ENCODE results near the gene PLET1.

- TF ChIP-seq, protein P1, sequence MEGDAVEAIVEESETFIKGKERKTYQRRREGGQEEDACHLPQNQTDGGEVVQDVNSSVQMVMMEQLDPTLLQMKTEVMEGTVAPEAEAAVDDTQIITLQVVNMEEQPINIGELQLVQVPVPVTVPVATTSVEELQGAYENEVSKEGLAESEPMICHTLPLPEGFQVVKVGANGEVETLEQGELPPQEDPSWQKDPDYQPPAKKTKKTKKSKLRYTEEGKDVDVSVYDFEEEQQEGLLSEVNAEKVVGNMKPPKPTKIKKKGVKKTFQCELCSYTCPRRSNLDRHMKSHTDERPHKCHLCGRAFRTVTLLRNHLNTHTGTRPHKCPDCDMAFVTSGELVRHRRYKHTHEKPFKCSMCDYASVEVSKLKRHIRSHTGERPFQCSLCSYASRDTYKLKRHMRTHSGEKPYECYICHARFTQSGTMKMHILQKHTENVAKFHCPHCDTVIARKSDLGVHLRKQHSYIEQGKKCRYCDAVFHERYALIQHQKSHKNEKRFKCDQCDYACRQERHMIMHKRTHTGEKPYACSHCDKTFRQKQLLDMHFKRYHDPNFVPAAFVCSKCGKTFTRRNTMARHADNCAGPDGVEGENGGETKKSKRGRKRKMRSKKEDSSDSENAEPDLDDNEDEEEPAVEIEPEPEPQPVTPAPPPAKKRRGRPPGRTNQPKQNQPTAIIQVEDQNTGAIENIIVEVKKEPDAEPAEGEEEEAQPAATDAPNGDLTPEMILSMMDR (IDR thresholded peaks at IDR 0.05; ENCODE audit: borderline replicate concordance, extremely low read depth, low read length, poor library complexity, severe bottlenecking): no peak
- no peak for TF ChIP-seq EZH2 (IDR thresholded peaks at IDR 0.05; ENCODE audit: borderline replicate concordance, low read depth, low read length, severe bottlenecking)
Observed at GRCh38 chr11:112268406-112268805, 7.7 kb upstream of the PLET1 start.

All from DND-41 (cell line).